ENCODE results near the gene CCDC144A. TPM values are rescaled to one million over a fixed set of nuclear protein-coding genes. Genes with fewer than 3 reads are reported as not detected.

CCDC144A gene
- total RNA-seq, 4 donors from 2014 or later, result 0.67 to 14.4 (median 5.7) TPM

Small RNAs within 50 kb of the gene (small RNA-seq; reads per million reads assigned to genes)
- gene AC022596.1 (0 reads per million in 4 donors), gene RNU6-405P (0 reads per million in 4 donors)

Other genes with a start within 250 kb of the CCDC144A start
- 1 to 10 TPM in 3 of 4 donors, under 1 TPM in 1; 0.94 to 4.0 (median 2.3) TPM for gene LRRC75A, start 198.0 kb upstream of the CCDC144A start, total RNA-seq
- gene ZNF287, start 121.0 kb upstream of the CCDC144A start, total RNA-seq, result 10 to 100 TPM in 1 of 4 donors, 1 to 10 TPM in 3; 6.7 to 11.9 (median 9.3) TPM
- 1 to 10 TPM; 3.0 to 4.4 (median 3.4) TPM for gene ZNF624, start 36.4 kb upstream of the CCDC144A start, total RNA-seq

All from gastroesophageal sphincter (tissue), 4 donors.